ENCODE measurements around the gene CRB1.
"Not testable (repeated sequence)": the region's sequence is repeated elsewhere in the genome, so short reads cannot be mapped to it uniquely, and the experiment has no call there.

Gene CRB1

DNA sequence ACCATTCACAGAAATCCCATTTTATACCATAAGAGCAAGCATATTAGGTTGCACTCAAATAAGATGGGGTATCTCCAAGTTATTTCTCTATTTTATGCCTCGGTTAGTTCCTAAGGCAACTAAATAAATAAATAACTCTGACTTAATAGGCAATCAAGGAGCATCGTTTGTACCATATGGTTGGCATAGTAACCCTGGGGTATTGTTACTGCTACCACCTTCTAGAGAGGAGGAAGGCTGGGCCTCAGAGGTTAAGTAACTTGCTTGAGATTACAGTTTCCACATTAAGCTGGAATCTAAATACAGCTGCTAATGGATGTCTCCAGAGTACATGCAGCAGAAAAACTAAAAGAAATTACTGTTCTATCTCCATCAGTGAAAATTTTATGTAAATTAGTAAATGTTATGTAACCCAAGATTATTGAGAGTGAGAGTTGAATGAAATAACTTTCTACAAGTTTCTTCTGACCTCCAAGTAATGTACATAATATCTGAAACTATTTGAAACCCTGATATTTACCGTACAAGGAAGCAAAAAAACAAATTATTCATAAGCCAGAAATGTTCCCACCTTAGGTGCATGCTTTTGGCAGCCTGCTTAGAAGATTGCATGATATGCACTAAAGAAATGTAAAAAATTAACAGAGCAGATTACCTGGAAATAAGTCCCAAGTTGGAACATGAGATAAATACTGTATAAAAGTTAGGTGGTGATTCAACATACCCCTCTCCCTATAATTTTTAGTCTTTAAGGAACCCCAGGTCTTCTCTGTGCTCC lies 127.0 kb downstream of the CRB1 start:
- H3K36me3 Mint-ChIP-seq (ENCODE audit: low read depth): no peaks in the 10 kb centered on the region
- H3K27me3 Mint-ChIP-seq (ENCODE audit: low read depth): no peaks in the 10 kb centered on the region
- H3K27ac Mint-ChIP-seq: no peak overlapping the region
- TF ChIP-seq, protein P1, sequence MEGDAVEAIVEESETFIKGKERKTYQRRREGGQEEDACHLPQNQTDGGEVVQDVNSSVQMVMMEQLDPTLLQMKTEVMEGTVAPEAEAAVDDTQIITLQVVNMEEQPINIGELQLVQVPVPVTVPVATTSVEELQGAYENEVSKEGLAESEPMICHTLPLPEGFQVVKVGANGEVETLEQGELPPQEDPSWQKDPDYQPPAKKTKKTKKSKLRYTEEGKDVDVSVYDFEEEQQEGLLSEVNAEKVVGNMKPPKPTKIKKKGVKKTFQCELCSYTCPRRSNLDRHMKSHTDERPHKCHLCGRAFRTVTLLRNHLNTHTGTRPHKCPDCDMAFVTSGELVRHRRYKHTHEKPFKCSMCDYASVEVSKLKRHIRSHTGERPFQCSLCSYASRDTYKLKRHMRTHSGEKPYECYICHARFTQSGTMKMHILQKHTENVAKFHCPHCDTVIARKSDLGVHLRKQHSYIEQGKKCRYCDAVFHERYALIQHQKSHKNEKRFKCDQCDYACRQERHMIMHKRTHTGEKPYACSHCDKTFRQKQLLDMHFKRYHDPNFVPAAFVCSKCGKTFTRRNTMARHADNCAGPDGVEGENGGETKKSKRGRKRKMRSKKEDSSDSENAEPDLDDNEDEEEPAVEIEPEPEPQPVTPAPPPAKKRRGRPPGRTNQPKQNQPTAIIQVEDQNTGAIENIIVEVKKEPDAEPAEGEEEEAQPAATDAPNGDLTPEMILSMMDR (IDR thresholded peaks at IDR 0.05; ENCODE audit: unreplicated experiment in 3 of 3): no peak
- peaks cover 7% of the 10 kb centered on the region for H3K4me1 Mint-ChIP-seq
- no peak overlapping the region for H3K4me3 Mint-ChIP-seq
- no peaks in the 10 kb centered on the region for H3K9me3 Mint-ChIP-seq

DNA sequence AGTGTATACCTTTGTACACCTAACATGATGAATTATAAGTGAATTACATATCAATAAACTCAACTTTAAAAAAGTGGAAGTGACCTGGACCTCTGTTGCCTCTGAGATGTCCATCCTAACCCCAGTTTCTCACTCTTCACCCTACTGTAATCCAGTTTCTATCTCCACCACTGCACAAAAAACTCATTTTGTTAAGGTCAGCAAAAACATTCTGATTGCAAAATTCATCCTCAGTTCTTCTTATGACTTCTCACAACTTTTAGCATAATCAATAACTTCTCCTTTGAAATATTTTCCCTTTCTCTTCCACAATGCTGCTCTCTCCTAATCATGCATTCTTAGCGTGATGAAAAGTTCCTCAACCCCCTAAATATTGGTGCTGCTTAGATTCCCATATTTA lies 129.8 kb downstream of the CRB1 start:
- Mint-ChIP-seq H3K4me1 (no peaks in the 10 kb centered on the region), H3K27ac (no peak overlapping the region), H3K4me3 (no peak overlapping the region), H3K27me3 (ENCODE audit: low read depth) (no peaks in the 10 kb centered on the region), H3K9me3 (no peaks in the 10 kb centered on the region), H3K36me3 (ENCODE audit: low read depth) (no peaks in the 10 kb centered on the region)
- TF ChIP-seq, protein P1 (IDR thresholded peaks at IDR 0.05; ENCODE audit: unreplicated experiment in 3 of 3): no peak

DNA sequence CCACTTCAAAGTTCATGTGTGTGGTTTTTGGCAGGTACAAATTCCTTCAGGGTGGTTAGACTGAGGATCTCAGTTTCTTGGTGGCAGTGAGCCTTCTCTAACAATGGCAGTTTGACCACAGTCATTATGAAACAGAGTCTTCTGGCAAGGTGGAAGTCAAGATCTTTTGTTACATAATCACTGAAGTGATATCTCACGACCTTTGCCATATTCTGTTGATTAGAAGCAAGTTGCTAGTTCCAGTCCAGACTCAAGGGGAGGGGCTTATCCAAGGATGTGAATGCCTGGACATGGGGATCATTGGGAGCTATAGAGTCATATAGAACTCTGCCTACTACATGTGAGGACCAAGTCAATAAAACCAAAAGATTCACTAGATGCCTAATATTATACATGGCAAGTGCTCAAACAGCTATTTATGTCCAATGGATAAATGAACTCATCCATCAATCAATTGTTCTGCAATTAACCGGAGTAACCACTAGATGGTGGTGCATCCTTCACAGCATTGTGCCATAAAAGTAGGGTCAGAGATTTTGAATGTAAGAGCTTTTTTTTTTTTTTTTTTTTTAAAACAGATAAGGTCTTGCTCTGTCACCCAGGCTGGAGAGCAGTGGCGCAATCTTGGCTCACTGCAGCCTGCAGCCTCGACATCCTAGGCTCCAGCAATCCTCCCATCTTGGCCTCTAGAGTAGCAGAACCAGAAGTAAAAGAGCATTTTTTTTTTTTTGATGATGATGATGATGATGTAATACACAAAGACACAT lies 131.9 kb downstream of the CRB1 start:
- Mint-ChIP-seq H3K4me1 (no peaks in the 10 kb centered on the region), H3K27me3 (ENCODE audit: low read depth) (no peaks in the 10 kb centered on the region), H3K27ac (no peak overlapping the region), H3K4me3 (no peak overlapping the region), H3K9me3 (no peaks in the 10 kb centered on the region), H3K36me3 (ENCODE audit: low read depth) (no peaks in the 10 kb centered on the region)
- TF ChIP-seq, protein P1 (IDR thresholded peaks at IDR 0.05; ENCODE audit: unreplicated experiment in 3 of 3): peak in 2 of 3 experiments; percentile 34 to 59

- H3K27ac Mint-ChIP-seq: no peak overlapping the region
- no peaks in the 10 kb centered on the region for H3K9me3 Mint-ChIP-seq
- no peak overlapping the region for H3K4me3 Mint-ChIP-seq
- no peaks in the 10 kb centered on the region for H3K27me3 Mint-ChIP-seq (ENCODE audit: low read depth)
- no peaks in the 10 kb centered on the region for H3K4me1 Mint-ChIP-seq
- no peaks in the 10 kb centered on the region for H3K36me3 Mint-ChIP-seq (ENCODE audit: low read depth)
- TF ChIP-seq, protein P1 (IDR thresholded peaks at IDR 0.05; ENCODE audit: unreplicated experiment in 3 of 3): no peak
Measured at GRCh38 chr1:197400522-197400902, 132.5 kb downstream of the CRB1 start.

GRCh38 chr1:197402189-197402588 lies 134.1 kb downstream of the CRB1 start:
- H3K36me3 Mint-ChIP-seq (ENCODE audit: low read depth): no peaks in the 10 kb centered on the region
- no peaks in the 10 kb centered on the region for H3K4me1 Mint-ChIP-seq
- H3K27ac Mint-ChIP-seq: no peak overlapping the region
- no peaks in the 10 kb centered on the region for H3K9me3 Mint-ChIP-seq
- TF ChIP-seq, protein P1 (IDR thresholded peaks at IDR 0.05; ENCODE audit: unreplicated experiment in 3 of 3): no peak
- no peaks in the 10 kb centered on the region for H3K27me3 Mint-ChIP-seq (ENCODE audit: low read depth)
- H3K4me3 Mint-ChIP-seq: no peak overlapping the region

- not testable (repeated sequence) for H3K9me3 Mint-ChIP-seq; H3K36me3 Mint-ChIP-seq (ENCODE audit: low read depth); H3K27me3 Mint-ChIP-seq (ENCODE audit: low read depth); H3K4me3 Mint-ChIP-seq; H3K4me1 Mint-ChIP-seq; H3K27ac Mint-ChIP-seq
Measured at GRCh38 chr1:197404774-197405173, 136.7 kb downstream of the CRB1 start.

- H3K27ac Mint-ChIP-seq: not testable (repeated sequence)
Measured at GRCh38 chr1:197405614-197406013, 137.6 kb downstream of the CRB1 start.

More at GRCh38 chr1:197405614-197406013, 137.6 kb downstream of the CRB1 start:
- H3K36me3 Mint-ChIP-seq (ENCODE audit: low read depth); H3K4me3 Mint-ChIP-seq; H3K27me3 Mint-ChIP-seq (ENCODE audit: low read depth); H3K4me1 Mint-ChIP-seq; H3K9me3 Mint-ChIP-seq: not testable (repeated sequence)

Measured in nephron (organoid).